ENCODE data around the gene LRRC56.

GRCh38 chr11:512761-513595 lies 24.3 kb upstream of the LRRC56 start:
- TF ChIP-seq CTCF (conservative IDR thresholded peaks at IDR 0.05 in 1 of 2, IDR thresholded peaks at IDR 0.05 in 1 of 2; ENCODE audit: extremely low read depth in 1 of 2, insufficient read depth in 1 of 2, low read depth in 1 of 2, low read length in 2 of 2) (no peak), EZH2 (IDR thresholded peaks at IDR 0.05; ENCODE audit: borderline replicate concordance, low read length) (no peak)
